Type B pancreatic cell (in vitro differentiated cells): ENCODE data around the gene RUNX2. TPM values are rescaled to one million over a fixed set of nuclear protein-coding genes. Genes with fewer than 3 reads are reported as not detected.

Experiments
- DNase-seq: peaks from one replicate; pipeline ENCODE4 v3.0.0; 2021; ENCODE audit warnings: mixed read lengths; ENCODE audit not compliant: unreplicated experiment; ENCODE audit errors: extremely low spot score
- H3K27ac Mint-ChIP-seq: 2 replicates; pipeline ENCODE4 v1.8.0; 2021; ENCODE audit warnings: mild to moderate bottlenecking, mixed read lengths
- H3K27me3 Mint-ChIP-seq: 2 replicates; pipeline ENCODE4 v1.8.0; 2021; ENCODE audit warnings: mixed read lengths
- H3K36me3 Mint-ChIP-seq: 2 replicates; pipeline ENCODE4 v1.8.0; 2021; ENCODE audit warnings: mixed read lengths
- H3K4me1 Mint-ChIP-seq: one replicate; pipeline ENCODE4 v1.8.0; 2021; ENCODE audit warnings: mixed read lengths; ENCODE audit not compliant: unreplicated experiment
- H3K4me3 Mint-ChIP-seq: 2 replicates; pipeline ENCODE4 v1.8.0; 2021; ENCODE audit warnings: mild to moderate bottlenecking, mixed read lengths
- H3K9me3 Mint-ChIP-seq: 2 replicates; pipeline ENCODE4 v1.8.0; 2021; ENCODE audit warnings: mixed read lengths
- CTCF ChIP-seq: fragments of 200-600 bp; sonication (generic); conservative IDR thresholded peaks from 2 replicates; pipeline ENCODE4 v1.5.0; 2021; ENCODE audit warnings: antibody characterized with exemption, mild to moderate bottlenecking
- total RNA-seq: library from RNA; stranded (reverse); gene quantifications from 2 replicates; pipeline ENCODE4 v1.2.1, GENCODE V29; 2021; ENCODE audit warnings: low replicate concordance

The RUNX2 gene
- total RNA-seq, 1 donor from 2014 or later, result 6.0 TPM

- DNase-seq, result no peak
- no peaks in the 10 kb centered on the region for H3K36me3 Mint-ChIP-seq
- no peak overlapping the region for H3K4me3 Mint-ChIP-seq
- H3K27ac Mint-ChIP-seq, result no peak overlapping the region
- H3K4me1 Mint-ChIP-seq, result peaks cover 11% of the 10 kb centered on the region
- no peak for TF ChIP-seq CTCF
- H3K9me3 Mint-ChIP-seq, result no peaks in the 10 kb centered on the region
- peaks cover 46% of the 10 kb centered on the region for H3K27me3 Mint-ChIP-seq
These were observed 100.6 kb downstream of the RUNX2 start for GRCh38 chr6:45428727-45429126.

GRCh38 chr6:45430590-45431202, 102.6 kb downstream of the RUNX2 start:
- H3K9me3 Mint-ChIP-seq, result no peaks in the 10 kb centered on the region
- TF ChIP-seq CTCF, result no peak
- peaks cover 14% of the 10 kb centered on the region for H3K4me1 Mint-ChIP-seq
- no peak for DNase-seq
- no peak overlapping the region for H3K4me3 Mint-ChIP-seq
- H3K27ac Mint-ChIP-seq, result no peak overlapping the region
- H3K36me3 Mint-ChIP-seq, result no peaks in the 10 kb centered on the region
- H3K27me3 Mint-ChIP-seq, result peaks cover 27% of the 10 kb centered on the region

- Mint-ChIP-seq H3K4me1 (peaks cover 15% of the 10 kb centered on the region), H3K36me3 (no peaks in the 10 kb centered on the region), H3K4me3 (no peak overlapping the region), H3K27ac (no peak overlapping the region), H3K27me3 (peaks cover 21% of the 10 kb centered on the region), H3K9me3 (no peaks in the 10 kb centered on the region)
- TF ChIP-seq CTCF, result no peak
- DNase-seq, result no peak
These were observed 103.4 kb downstream of the RUNX2 start for GRCh38 chr6:45431317-45432065.

- H3K27me3 Mint-ChIP-seq, result peaks cover 17% of the 10 kb centered on the region
- H3K4me1 Mint-ChIP-seq, result peaks cover 30% of the 10 kb centered on the region
- no peak overlapping the region for H3K27ac Mint-ChIP-seq
These were observed 104.8 kb downstream of the RUNX2 start for GRCh38 chr6:45432977-45433376.

GRCh38 chr6:45433533-45434380, 105.6 kb downstream of the RUNX2 start:
- H3K27me3 Mint-ChIP-seq, result peaks cover 10% of the 10 kb centered on the region
- H3K36me3 Mint-ChIP-seq, result no peaks in the 10 kb centered on the region

More at GRCh38 chr6:45432977-45433376, 104.8 kb downstream of the RUNX2 start:
- Mint-ChIP-seq H3K9me3 (no peaks in the 10 kb centered on the region), H3K36me3 (no peaks in the 10 kb centered on the region), H3K4me3 (no peak overlapping the region)
- DNase-seq, result no peak
- TF ChIP-seq CTCF, result no peak

More at GRCh38 chr6:45433533-45434380, 105.6 kb downstream of the RUNX2 start:
- DNase-seq, result no peak
- Mint-ChIP-seq H3K4me1 (peaks cover 32% of the 10 kb centered on the region), H3K4me3 (no peak overlapping the region), H3K9me3 (no peaks in the 10 kb centered on the region), H3K27ac (no peak overlapping the region)
- no peak for TF ChIP-seq CTCF
